Activated CD4-positive, CD25-positive, alpha-beta regulatory T cell treated with anti-CD3 and anti-CD28 coated beads, Interleukin-2, amount 50 U/mL, for 24 hours (primary cell): ENCODE results near the gene CHD6.
"Not testable (repeated sequence)": the region's sequence is repeated elsewhere in the genome, so short reads cannot be mapped to it uniquely, and the experiment has no call there.

ENCODE experiments used
- ATAC-seq, 2 donors: fragments of 150-1000 bp; cut with Tn5 transposase; one replicate each; pipeline ENCODE4 v1.10.0; 2021; ENCODE audit warnings: mild to moderate bottlenecking in 1 of 2, moderate library complexity in 1 of 2

Gene CHD6

GRCh38 chr20:41538810-41539596 is 79.2 kb downstream of the CHD6 start:
- no peak for ATAC-seq

- no peak for ATAC-seq
These were observed 80.3 kb downstream of the CHD6 start for GRCh38 chr20:41537865-41538264.

GRCh38 chr20:41535551-41535950 is 82.6 kb downstream of the CHD6 start:
- not testable (repeated sequence) for ATAC-seq

GRCh38 chr20:41534842-41535241 is 83.3 kb downstream of the CHD6 start:
- ATAC-seq = no peak

- ATAC-seq = no peak
These were observed 84.0 kb downstream of the CHD6 start for GRCh38 chr20:41534170-41534569.

GRCh38 chr20:41533537-41534136 is 84.5 kb downstream of the CHD6 start:
- no peak for ATAC-seq

- ATAC-seq = no peak
These were observed 85.2 kb downstream of the CHD6 start for GRCh38 chr20:41532935-41533334.

GRCh38 chr20:41531518-41532275 is 86.5 kb downstream of the CHD6 start:
- no peak for ATAC-seq

GRCh38 chr20:41530923-41531322 is 87.3 kb downstream of the CHD6 start:
- no peak for ATAC-seq

- ATAC-seq = no peak
These were observed 91.8 kb downstream of the CHD6 start for GRCh38 chr20:41526327-41526726.

GRCh38 chr20:41524980-41525613 is 93.1 kb downstream of the CHD6 start:
- no peak for ATAC-seq

- no peak for ATAC-seq
These were observed 94.3 kb downstream of the CHD6 start for GRCh38 chr20:41523857-41524256.

GRCh38 chr20:41513829-41514228 is 104.3 kb downstream of the CHD6 start:
- ATAC-seq = no peak

- ATAC-seq = no peak
These were observed 105.6 kb downstream of the CHD6 start for GRCh38 chr20:41512624-41513023.

- no peak for ATAC-seq
These were observed 107.2 kb downstream of the CHD6 start for GRCh38 chr20:41510847-41511450.

GRCh38 chr20:41510224-41510623 is 108.0 kb downstream of the CHD6 start:
- no peak for ATAC-seq

GRCh38 chr20:41509316-41510200 is 108.6 kb downstream of the CHD6 start:
- no peak for ATAC-seq

- no peak for ATAC-seq
These were observed 109.8 kb downstream of the CHD6 start for GRCh38 chr20:41508335-41508734.

GRCh38 chr20:41507851-41508250 is 110.3 kb downstream of the CHD6 start:
- no peak for ATAC-seq

GRCh38 chr20:41507436-41507835 is 110.7 kb downstream of the CHD6 start:
- ATAC-seq = no peak

GRCh38 chr20:41506192-41506915 is 111.8 kb downstream of the CHD6 start:
- no peak for ATAC-seq
